GM23248 (cell line): ENCODE measurements around the gene ZNF407. TPM values are rescaled to one million over a fixed set of nuclear protein-coding genes. Genes with fewer than 3 reads are reported as not detected.

Experiments used
- DNase-seq: peaks from one replicate; pipeline ENCODE4 v3.0.0-alpha.2; 2015
- H2AFZ ChIP-seq: fragments of 200-600 bp; sonication (generic); 2 replicates; pipeline ENCODE4 v1.6.1; 2016; ENCODE audit warnings: antibody characterized with exemption
- H3F3A ChIP-seq: fragments of 200-600 bp; sonication (generic); 2 replicates; pipeline ENCODE4 v1.6.1; 2016; ENCODE audit warnings: mild to moderate bottlenecking, antibody characterized with exemption, mixed run types; ENCODE audit not compliant: insufficient read depth
- H3K27ac ChIP-seq: fragments of 200-600 bp; sonication (generic); 2 replicates; pipeline ENCODE4 v1.5.1; 2016; ENCODE audit warnings: mild to moderate bottlenecking
- H3K27me3 ChIP-seq: fragments of 200-600 bp; sonication (generic); replicated peaks from 2 replicates; pipeline ENCODE4 v1.6.1; 2016; ENCODE audit warnings: mild to moderate bottlenecking; ENCODE audit not compliant: insufficient read depth
- H3K36me3 ChIP-seq: fragments of 200-600 bp; sonication (generic); 2 replicates; pipeline ENCODE4 v1.6.1; 2016; ENCODE audit warnings: low read depth, mild to moderate bottlenecking
- H3K4me1 ChIP-seq: fragments of 200-600 bp; sonication (generic); 2 replicates; pipeline ENCODE4 v1.6.1; 2016; ENCODE audit warnings: mild to moderate bottlenecking; ENCODE audit not compliant: insufficient read depth
- H3K4me2 ChIP-seq: fragments of 200-600 bp; sonication (generic); one replicate; pipeline ENCODE4 v1.6.1; 2016; ENCODE audit warnings: mild to moderate bottlenecking; ENCODE audit not compliant: unreplicated experiment
- H3K4me3 ChIP-seq: fragments of 200-600 bp; sonication (generic); 2 replicates; pipeline ENCODE4 v1.5.1; 2016; ENCODE audit warnings: mild to moderate bottlenecking
- H3K79me2 ChIP-seq: fragments of 200-600 bp; sonication (generic); 2 replicates; pipeline ENCODE4 v1.6.1; 2016; ENCODE audit warnings: mild to moderate bottlenecking; ENCODE audit not compliant: insufficient read depth
- H3K9ac ChIP-seq: fragments of 200-600 bp; sonication (generic); 2 replicates; pipeline ENCODE4 v1.6.1; 2016; ENCODE audit warnings: mild to moderate bottlenecking
- H3K9me2 ChIP-seq: fragments of 200-600 bp; sonication (generic); 2 replicates; pipeline ENCODE4 v1.6.1; 2016; ENCODE audit warnings: mixed run types, mild to moderate bottlenecking, moderate library complexity; ENCODE audit not compliant: insufficient read depth
- H3K9me3 ChIP-seq: fragments of 200-600 bp; sonication (generic); one replicate; pipeline ENCODE4 v1.6.1; 2017; ENCODE audit warnings: low read depth
- H4K20me1 ChIP-seq: fragments of 200-600 bp; sonication (generic); 2 replicates; pipeline ENCODE4 v1.6.0; 2016; ENCODE audit not compliant: insufficient read depth
- EZH2 ChIP-seq: fragments of 200-600 bp; sonication (generic); IDR thresholded peaks from 2 replicates; pipeline ENCODE4 v1.6.1; 2018; ENCODE audit warnings: antibody characterized with exemption, mild to moderate bottlenecking; ENCODE audit not compliant: insufficient read depth, poor library complexity, severe bottlenecking
- EZH2phosphoT487 ChIP-seq: fragments of 200-600 bp; sonication (generic); IDR thresholded peaks from 2 replicates; pipeline ENCODE4 v1.6.1; 2018; ENCODE audit warnings: antibody characterized with exemption, moderate library complexity, mild to moderate bottlenecking, low read depth; ENCODE audit not compliant: insufficient read depth
- WGBS, 2 experiments: methylation state at CpG; one replicate each; pipeline ENCODE4 v1.1.6; 2015 to 2017; ENCODE audit warnings: low lambda C conversion rate in 2 of 2, low coverage in 1 of 2; ENCODE audit errors: missing lambda C conversion rate in 2 of 2; 5-methylcytosine and 5-hydroxymethylcytosine counted together
- in situ Hi-C: fragments of 300-500 bp; cut with MboI; formaldehyde crosslinking; loops from 2 replicates; pipeline ENCODE4 v1.15.0; 2020
- polyA plus RNA-seq: library from polyadenylated mRNA; unstranded; fragments of >200 nt; fragmentation: Nextera tagmentation; extraction: Ambion mirVana; gene quantifications from 2 replicates; pipeline ENCODE4 v1.2.1, GENCODE V29; 2016
- total RNA-seq: library from RNA; depleted of rRNA; stranded (reverse); fragments of >200 nt; shearing (Covaris generic); gene quantifications from 2 replicates; pipeline ENCODE4 v1.2.3, GENCODE V29; 2014

The ZNF407 gene
- total and polyA plus RNA-seq, 2 experiments from 2014 or later, result 2.6 to 6.3 TPM

- H3K4me1 ChIP-seq, result peaks cover under 1% of the 10 kb centered on the region
- 0 out of 2 replicates have a peak, but pooled peaks cover 4% of the 10 kb centered on the region for H3K36me3 ChIP-seq
- no peaks in the 10 kb centered on the region for H3K9me3 ChIP-seq
- H3K79me2 ChIP-seq, result no peaks in the 10 kb centered on the region
- no peaks in the 10 kb centered on the region for H4K20me1 ChIP-seq
- no peak overlapping the region for H2AFZ ChIP-seq
- 95 to 97% methylated on average over 5 of the region's 5 CpGs for WGBS, 2 experiments
- no peak overlapping the region for H3K9ac ChIP-seq
- TF ChIP-seq EZH2phosphoT487 (no peak), EZH2 (no peak)
- in situ Hi-C loops, result no loop called here
- no peaks in the 10 kb centered on the region for H3K9me2 ChIP-seq
- no peak overlapping the region for H3K27ac ChIP-seq
- no peaks in the 10 kb centered on the region for H3F3A ChIP-seq
- no peak for DNase-seq
- H3K4me3 ChIP-seq, result no peak overlapping the region
- H3K27me3 ChIP-seq, result no peaks in the 10 kb centered on the region
- H3K4me2 ChIP-seq, result no peak overlapping the region
Observed at GRCh38 chr18:74940856-74941255, 343.2 kb downstream of the ZNF407 start.

DNA sequence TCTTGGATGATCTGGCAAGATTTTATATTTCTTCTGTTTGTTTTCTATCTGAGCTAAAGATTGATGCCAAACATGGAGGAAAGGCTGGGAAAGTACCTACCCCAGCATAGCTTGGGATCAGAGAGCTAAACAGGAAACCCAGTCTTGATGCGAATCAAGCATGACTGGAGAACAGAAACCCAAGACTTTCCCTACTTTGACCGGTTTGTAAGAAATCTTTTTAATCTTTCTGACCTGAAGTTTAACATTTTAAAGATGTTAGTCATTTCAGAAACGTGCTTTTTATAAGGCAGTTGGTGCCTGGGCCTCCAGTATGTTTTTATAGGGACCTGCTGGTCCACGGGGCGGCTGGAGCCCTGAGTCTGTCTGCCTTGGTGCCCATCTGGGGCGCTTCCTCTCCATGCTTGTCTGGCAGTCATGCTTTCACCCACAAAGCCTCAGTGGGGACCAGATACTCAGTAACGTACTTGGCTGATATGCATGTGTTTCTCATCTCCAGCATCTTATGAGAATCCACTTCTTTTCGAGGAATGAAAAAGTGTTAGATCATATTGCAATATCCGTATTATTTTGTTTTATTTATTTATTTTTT lies 344.7 kb downstream of the ZNF407 start:
- H3K9ac ChIP-seq, result no peak overlapping the region
- H3K27me3 ChIP-seq, result no peaks in the 10 kb centered on the region
- H3K36me3 ChIP-seq, result no peaks in the 10 kb centered on the region
- no peaks in the 10 kb centered on the region for H4K20me1 ChIP-seq
- no peaks in the 10 kb centered on the region for H3K79me2 ChIP-seq
- H3F3A ChIP-seq, result peaks cover 3% of the 10 kb centered on the region; the same call in 1 of the 2 replicates
- WGBS, 2 experiments, result 70% methylated on average over 9 of the region's 9 CpGs
- H3K4me1 ChIP-seq, result peaks cover 14% of the 10 kb centered on the region
- H2AFZ ChIP-seq, result no peak overlapping the region
- DNase-seq, result no peak
- H3K9me3 ChIP-seq, result no peaks in the 10 kb centered on the region
- H3K9me2 ChIP-seq, result no peaks in the 10 kb centered on the region
- in situ Hi-C loops, result no loop called here
- H3K4me3 ChIP-seq, result no peak overlapping the region
- no peak overlapping the region for H3K27ac ChIP-seq
- H3K4me2 ChIP-seq, result no peak overlapping the region
- no peak for TF ChIP-seq EZH2
- TF ChIP-seq EZH2phosphoT487, result no peak

- Histone ChIP-seq H3K27ac (no peak overlapping the region), H3K9me2 (no peaks in the 10 kb centered on the region), H3F3A (peaks cover 3% of the 10 kb centered on the region; the same call in 1 of the 2 replicates), H3K9ac (no peak overlapping the region), H3K27me3 (no peaks in the 10 kb centered on the region), H3K9me3 (no peaks in the 10 kb centered on the region), H3K36me3 (no peaks in the 10 kb centered on the region), H3K79me2 (no peaks in the 10 kb centered on the region), H3K4me1 (peaks cover 14% of the 10 kb centered on the region), H2AFZ (no peak overlapping the region), H3K4me3 (no peak overlapping the region), H4K20me1 (no peaks in the 10 kb centered on the region), H3K4me2 (no peak overlapping the region)
- TF ChIP-seq EZH2 (no peak), EZH2phosphoT487 (no peak)
- 97% methylated on average over 5 of the region's 5 CpGs for WGBS, 2 experiments
- in situ Hi-C loops, result no loop called here
- no peak for DNase-seq
Observed at GRCh38 chr18:74944676-74945075, 347.0 kb downstream of the ZNF407 start.

DNA sequence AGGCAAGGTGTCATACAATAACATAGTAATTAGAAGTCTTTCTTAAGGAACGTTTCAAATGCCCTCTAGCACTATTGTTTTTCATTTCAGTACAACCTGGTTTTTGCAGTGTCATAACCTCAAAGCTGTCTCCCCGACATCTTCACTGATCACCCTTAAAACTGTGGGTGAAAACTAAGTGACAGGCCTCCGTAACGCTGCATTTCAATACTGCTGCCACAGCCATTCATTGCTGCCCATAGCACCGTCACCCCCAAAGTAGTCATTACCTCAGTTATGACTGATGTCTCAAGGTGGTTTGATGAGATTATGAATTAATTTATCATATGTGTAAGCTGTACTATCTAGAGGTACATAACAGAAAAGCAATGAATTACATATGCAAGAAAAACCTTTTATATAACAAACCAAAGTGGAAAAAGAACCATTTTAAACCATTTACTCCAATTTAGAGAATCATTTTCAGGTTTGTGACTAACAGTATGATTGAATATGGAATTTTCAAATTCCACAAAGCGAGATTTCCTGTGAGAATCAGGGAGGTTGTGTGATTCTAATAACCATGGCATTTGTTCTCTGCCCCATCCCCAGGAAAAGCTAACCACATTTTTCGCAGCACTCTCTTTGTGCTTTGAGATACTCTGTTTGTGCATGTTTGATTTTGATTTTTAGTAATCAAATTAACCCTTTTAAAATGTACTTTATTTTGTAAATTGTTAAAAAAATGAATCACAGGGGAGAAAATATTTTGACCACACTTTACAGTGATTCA lies 348.3 kb downstream of the ZNF407 start:
- Histone ChIP-seq H3K9ac (no peak overlapping the region), H3K27me3 (no peaks in the 10 kb centered on the region), H2AFZ (no peak overlapping the region), H3K9me3 (no peaks in the 10 kb centered on the region), H3K36me3 (no peaks in the 10 kb centered on the region), H3K4me3 (no peak overlapping the region), H3K4me2 (peak overlapping the region; percentile 9), H3K27ac (no peak overlapping the region), H3K4me1 (peaks cover 17% of the 10 kb centered on the region), H4K20me1 (no peaks in the 10 kb centered on the region), H3K79me2 (no peaks in the 10 kb centered on the region), H3F3A (peaks cover 3% of the 10 kb centered on the region; the same call in 1 of the 2 replicates), H3K9me2 (no peaks in the 10 kb centered on the region)
- 92 to 93% methylated on average over 7 of the region's 7 CpGs for WGBS, 2 experiments
- in situ Hi-C loops, result no loop called here
- TF ChIP-seq EZH2phosphoT487, result no peak
- DNase-seq, result peak; percentile 30
